Ovary (tissue), 3 donors: ENCODE measurements around the gene TMEM117.

Experiments
- CTCF ChIP-seq, 3 donors: fragments of 450-650 bp in 2 of 3; fragments of 200-600 bp in 1 of 3; IDR thresholded peaks; one replicate each; pipeline versions ENCODE4 v1.5.1 to v1.8.0; 2016 to 2022; ENCODE audit warnings: antibody characterized with exemption in 3 of 3, mild to moderate bottlenecking in 1 of 3
- EP300 ChIP-seq: sonication (generic); formaldehyde crosslinking; IDR thresholded peaks from one replicate; pipeline ENCODE4 v1.6.1; 2017; ENCODE audit warnings: antibody characterized with exemption
- POLR2A ChIP-seq: fragments of 450-650 bp; IDR thresholded peaks from one replicate; pipeline ENCODE4 v1.6.1; 2017; ENCODE audit warnings: antibody characterized with exemption, mild to moderate bottlenecking, moderate library complexity
- donor health status: DM: no; HTN: no; CAD: no.

GRCh38 chr12:43976027-43976426 is 140.1 kb downstream of the TMEM117 start:
- no peak for TF ChIP-seq CTCF (IDR thresholded peaks at IDR 0.05)
- no peak for TF ChIP-seq POLR2A
- TF ChIP-seq EP300 = no peak
